Heart right ventricle (tissue), 16 donors: ENCODE results near the gene GAREM1. TPM values are rescaled to one million over a fixed set of nuclear protein-coding genes. Genes with fewer than 3 reads are reported as not detected.
A peak's percentile ranks its signal among the peaks of the same experiment; 100 is the strongest.

Source experiments
- ATAC-seq, 8 donors: fragments of 200-7000 bp; cut with Tn5 transposase; one replicate each; pipeline ENCODE4 v1.9.1; 2020; ENCODE audit warnings: mild to moderate bottlenecking in 8 of 8, moderate library complexity in 8 of 8, moderate number of reproducible peaks in 1 of 8
- DNase-seq, 2 donors: peaks; one replicate each; pipeline ENCODE4 v3.0.0-alpha.2; 2020
- H3K27ac ChIP-seq, 10 donors: fragments of 200-600 bp; sonication (generic) in 2 of 10; one replicate each; pipeline versions ENCODE4 v1.5.0 to v1.8.0; 2020 to 2022; ENCODE audit warnings: mild to moderate bottlenecking in 3 of 10
- H3K27me3 ChIP-seq, 7 donors: fragments of 200-600 bp; one replicate each; pipeline ENCODE4 v1.8.0; 2021 to 2022; ENCODE audit warnings: mild to moderate bottlenecking in 2 of 7
- H3K36me3 ChIP-seq, 9 donors: fragments of 200-600 bp; sonication (generic) in 1 of 9; one replicate each; pipeline versions ENCODE4 v1.5.0 to v1.8.0; 2020 to 2022; ENCODE audit warnings: mild to moderate bottlenecking in 2 of 9
- H3K4me1 ChIP-seq, 9 donors: fragments of 200-600 bp; sonication (generic) in 1 of 9; one replicate each; pipeline versions ENCODE4 v1.5.0 to v1.8.0; 2020 to 2022; ENCODE audit warnings: mild to moderate bottlenecking in 4 of 9
- H3K4me3 ChIP-seq, 10 donors: fragments of 200-600 bp; sonication (generic) in 2 of 10; one replicate each; pipeline versions ENCODE4 v1.5.0 to v1.8.0; 2020 to 2022; ENCODE audit warnings: mild to moderate bottlenecking in 7 of 10, moderate library complexity in 2 of 10
- H3K9me3 ChIP-seq, 11 donors: fragments of 200-600 bp in 10 of 11; sonication (generic) in 2 of 11; one replicate each; pipeline versions ENCODE4 v1.5.0 to v1.8.0; 2013 to 2022; ENCODE audit warnings: mild to moderate bottlenecking in 2 of 11, control low read depth in 1 of 11, moderate library complexity in 1 of 11
- CTCF ChIP-seq, 9 donors: fragments of 200-600 bp; sonication (generic) in 2 of 9; IDR thresholded peaks; one replicate each; pipeline versions ENCODE4 v1.5.0 to v1.8.0; 2021 to 2022; ENCODE audit warnings: antibody characterized with exemption in 9 of 9, mild to moderate bottlenecking in 5 of 9, moderate library complexity in 1 of 9
- WGBS, 2 donors: extraction: QIAGEN DNeasy Blood & Tissue Kit; methylation state at CpG; one replicate each; pipeline ENCODE4 v1.1.7; 2013; ENCODE audit warnings: inconsistent platforms in 1 of 2; 5-methylcytosine and 5-hydroxymethylcytosine counted together
- intact Hi-C, 10 donors: fragments of 100-400 bp; cut with DNase I; formaldehyde crosslinking; loops; one replicate each; pipeline versions ENCODE4 v1.11.1 to v1.14.2; 2022
- polyA plus RNA-seq, 2 donors: library from polyadenylated mRNA; stranded (reverse); fragments of 200-250 nt; gene quantifications; one replicate each; pipeline ENCODE4 v1.2.3, GENCODE V29; 2013
- total RNA-seq, 10 donors: library from RNA; stranded (reverse); fragmentation: NEBNext Ultra II Directional in 3 of 10; extraction: Animal tissue kit (Norgen Biotek cat#: 25700) in 3 of 10; gene quantifications; one replicate each; pipeline versions ENCODE4 v1.2.1 to v1.2.4, GENCODE V29; 2021 to 2023
- donor health status: Arrhythmogenic right ventricular cardiomyopathy.
- donor health status: ischemic (EF 13 %, LVEDD 7.1; RV severe dilation, severe dysfunction).
- donor health status: healthy with polysubstance abuse.
- donor health status: DM: no; HTN: yes; CAD: no.
- donor health status: DM: no; HTN: no; CAD: no.
- donor health status: ischemic (EF 25% LVEDD 6.9; RV normal size, moderate dysfunction).
- donor health status: ischemic (EF 25% LVEDD 5.7; RV mildly dilated, moderate dysfunction).
- donor health status: healthy.
- donor health status: DM: yes; HTN: yes; CAD: no.
- donor health status: Ischemic cardiomyopathy.
- donor health status: ischemic (EF 35%, LVEDD 5.7; RV mildly dilated, moderate dysfunction).
- donor health status: nonischemic (EF 11% LVEDD 7.7; RV severe dilation, severe dysfunction).
- donor health status: DM: yes; HTN: yes; CAD: no.
- donor health status: PGD.
- donor health status: ischemic (EF 29% LVEDD 5.4; RV normal size, mild dysfunction).
- donor health status: nonischemic (EF 23%, LVEDD 6.1; RV moderate dilation, normal function).

GAREM1 gene
- total and polyA plus RNA-seq, 12 donors, result 2.4 to 26.1 (median 13.4) TPM

- Histone ChIP-seq H3K27ac (peak overlapping the region in 1 of 10 donors; percentile 79), H3K27me3 (no peaks in the 10 kb centered on the region), H3K9me3 (no peaks in the 10 kb centered on the region), H3K36me3 (no peaks in the 10 kb centered on the region), H3K4me1 (peaks cover 0 to 28% (median 14%) of the 10 kb centered on the region in 9 donors), H3K4me3 (no peak overlapping the region)
- ATAC-seq, result no peak
- no peak for TF ChIP-seq CTCF (IDR thresholded peaks at IDR 0.05)
- no peak for DNase-seq
- WGBS, 2 donors, result 87 to 92% methylated on average over 4 of the region's 4 CpGs
- intact Hi-C loops, result loop anchor here in 2 of 10 donors (5.0 to 10.0 kb wide), 2 partner anchors 34 to 71 kb away; no protein-coding TSS in a partner anchor
These were observed 167.3 kb downstream of the GAREM1 start for GRCh38 chr18:32303400-32303799.

- Histone ChIP-seq H3K36me3 (no peaks in the 10 kb centered on the region), H3K9me3 (no peaks in the 10 kb centered on the region), H3K27ac (peak overlapping the region in 2 of 10 donors; percentile 35 to 79), H3K27me3 (no peaks in the 10 kb centered on the region), H3K4me3 (no peak overlapping the region), H3K4me1 (peaks cover 0 to 34% (median 14%) of the 10 kb centered on the region in 9 donors)
- peak in 5 of 8 donors; percentile 49 to 83 (median 73) for ATAC-seq
- WGBS, 2 donors, result 44 to 58% methylated on average over 5 of the region's 5 CpGs
- DNase-seq, result no peak
- intact Hi-C loops, result loop anchor here in 2 of 10 donors (5.0 to 10.0 kb wide), 2 partner anchors 34 to 72 kb away; no protein-coding TSS in a partner anchor
- no peak for TF ChIP-seq CTCF (IDR thresholded peaks at IDR 0.05)
These were observed 167.9 kb downstream of the GAREM1 start for GRCh38 chr18:32302806-32303205.

GRCh38 chr18:32301976-32302743 lies 168.5 kb downstream of the GAREM1 start:
- Histone ChIP-seq H3K9me3 (no peaks in the 10 kb centered on the region), H3K4me3 (no peak overlapping the region), H3K36me3 (no peaks in the 10 kb centered on the region), H3K4me1 (peaks cover 0 to 34% (median 14%) of the 10 kb centered on the region in 9 donors), H3K27ac (peak overlapping the region in 6 of 10 donors; percentile 2 to 79 (median 34)), H3K27me3 (no peaks in the 10 kb centered on the region)
- TF ChIP-seq CTCF (IDR thresholded peaks at IDR 0.05), result no peak
- no peak for DNase-seq
- peak in 7 of 8 donors; percentile 60 to 78 (median 76) for ATAC-seq
- WGBS, 2 donors, result 57 to 65% methylated on average over 2 of the region's 2 CpGs
- intact Hi-C loops, result loop anchor here in 2 of 10 donors (5.0 to 10.0 kb wide), 2 partner anchors 35 to 73 kb away; no protein-coding TSS in a partner anchor

- intact Hi-C loops, result loop anchor here in 2 of 10 donors (5.0 to 10.0 kb wide), 2 partner anchors 36 to 73 kb away; no protein-coding TSS in a partner anchor
- no peak for TF ChIP-seq CTCF (IDR thresholded peaks at IDR 0.05)
- WGBS, 2 donors, result 77 to 83% methylated on average over 4 of the region's 4 CpGs
- Histone ChIP-seq H3K27me3 (no peaks in the 10 kb centered on the region), H3K4me1 (peaks cover 0 to 34% (median 14%) of the 10 kb centered on the region in 9 donors), H3K9me3 (no peaks in the 10 kb centered on the region), H3K4me3 (no peak overlapping the region), H3K36me3 (no peaks in the 10 kb centered on the region), H3K27ac (peak overlapping the region in 4 of 10 donors; percentile 13 to 79 (median 24))
- ATAC-seq, result peak in 1 of 8 donors; percentile 12
- DNase-seq, result no peak
These were observed 169.3 kb downstream of the GAREM1 start for GRCh38 chr18:32301361-32301760.
